H1 (cell line): Measurements from ENCODE around the gene ELOA. TPM values are rescaled to one million over a fixed set of nuclear protein-coding genes. Genes with fewer than 3 reads are reported as not detected.

Experiments
- CBX8 ChIP-seq: fragments of 300-800, 300-1000 bp; sonication (generic); IDR thresholded peaks from 2 replicates; pipeline ENCODE4 v1.7.1; 2016; ENCODE audit warnings: low read depth, low read length, borderline replicate concordance
- CHD1 ChIP-seq: IDR thresholded peaks from 2 replicates; pipeline ENCODE4 v1.6.1; 2012; ENCODE audit warnings: low read depth, low read length, improper control_type of control experiment
- HDAC2 ChIP-seq, 2 experiments: fragments of 300-600 bp in 1 of 2; sonication (generic) in 1 of 2; IDR thresholded peaks; 2 replicates each; pipeline ENCODE4 v1.6.1; 2011 to 2012; ENCODE audit warnings: low read depth in 2 of 2, low read length in 2 of 2, mild to moderate bottlenecking in 2 of 2, moderate library complexity in 2 of 2, borderline replicate concordance in 1 of 2, inconsistent platforms in 1 of 2
- NANOG ChIP-seq: IDR thresholded peaks from 2 replicates; pipeline ENCODE4 v1.6.1; 2011; ENCODE audit warnings: low read length, low read depth, mild to moderate bottlenecking, inconsistent platforms; ENCODE audit not compliant: insufficient read depth, poor library complexity, severe bottlenecking
- SIN3A ChIP-seq, 2 experiments: IDR thresholded peaks in 1 of 2; conservative IDR thresholded peaks in 1 of 2; 2 replicates each; pipeline ENCODE4 v1.6.1; 2011 to 2012; ENCODE audit warnings: low read length in 2 of 2, improper control_type of control experiment in 1 of 2, low read depth in 1 of 2, mild to moderate bottlenecking in 1 of 2
- SIX5 ChIP-seq: IDR thresholded peaks from 2 replicates; pipeline ENCODE4 v1.6.1; 2011; ENCODE audit warnings: mild to moderate bottlenecking, low read depth, low read length
- SP1 ChIP-seq: IDR thresholded peaks from 2 replicates; pipeline ENCODE4 v1.6.1; 2011; ENCODE audit warnings: low read depth, low read length
- polyA plus RNA-seq, 7 experiments: library from polyadenylated mRNA; depleted of rRNA in 3 of 7; stranded (reverse) in 5 of 7; unstranded in 2 of 7; fragments of >200 nt in 5 of 7; fragments of 200-250 nt in 2 of 7; gene quantifications; 1 replicate in 5 of 7; 2 replicates in 1 of 7; 4 replicates in 1 of 7; pipeline versions ENCODE4 v1.2.1 to v1.2.3, GENCODE V29; 2011 to 2013; ENCODE audit warnings: missing spikeins in 2 of 7, mixed read lengths in 2 of 7
- total RNA-seq: library from RNA; stranded (reverse); fragmentation: NEBNext Ultra II Directional; extraction: Animal tissue kit (Norgen Biotek cat#: 25700); gene quantifications from 2 replicates; pipeline ENCODE4 v1.2.1, GENCODE V29; 2021
- TF ChIP-seq, protein P1 (sequence below): IDR thresholded peaks from 2 replicates; pipeline ENCODE4 v1.6.1; 2012; ENCODE audit warnings: inconsistent platforms

ELOA gene
- total and polyA plus RNA-seq, 2 of the 8 experiments (the other 6 are each of a cell fraction or from before 2014, with no cell fraction given), result 15.7 to 61.1 TPM

DNA sequence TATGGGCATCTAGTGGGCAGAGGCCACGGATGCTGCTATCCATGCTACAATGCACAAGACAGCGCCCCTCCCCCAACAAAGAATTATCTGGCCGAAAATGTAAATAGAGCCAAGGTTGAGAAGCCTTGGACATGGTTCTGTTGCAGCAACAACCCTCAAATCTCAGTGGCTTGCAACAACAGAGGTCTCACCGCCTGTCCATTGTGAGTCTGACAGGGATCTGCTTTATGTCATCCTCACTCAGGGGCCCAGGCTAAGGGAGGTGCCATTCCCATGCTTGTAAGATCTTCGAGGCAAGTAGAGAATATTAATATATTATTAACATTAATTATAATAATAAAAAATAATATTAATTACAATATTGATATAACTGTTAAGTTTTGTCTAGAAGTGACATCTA is 25.5 kb downstream of the ELOA start (continued):
- TF ChIP-seq SIN3A (conservative IDR thresholded peaks at IDR 0.05 in 1 of 2, IDR thresholded peaks at IDR 0.05 in 1 of 2; ENCODE audit: low read depth in 1 of 2, low read length in 2 of 2), result no peak
- no peak for TF ChIP-seq SP1
- no peak for TF ChIP-seq NANOG
- TF ChIP-seq CBX8, result no peak
- no peak for TF ChIP-seq CHD1
- TF ChIP-seq, protein P1, sequence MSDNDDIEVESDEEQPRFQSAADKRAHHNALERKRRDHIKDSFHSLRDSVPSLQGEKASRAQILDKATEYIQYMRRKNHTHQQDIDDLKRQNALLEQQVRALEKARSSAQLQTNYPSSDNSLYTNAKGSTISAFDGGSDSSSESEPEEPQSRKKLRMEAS, result no peak
- no peak for TF ChIP-seq SIX5
- no peak for TF ChIP-seq HDAC2 (IDR thresholded peaks at IDR 0.05; ENCODE audit: borderline replicate concordance in 1 of 2, low read depth in 2 of 2, low read length in 2 of 2)
